CD4-positive, alpha-beta T cell treated with Interleukin-15 for 4 hours (primary cell): Measurements from ENCODE around the gene INS.
"Not testable (repeated sequence)": the region's sequence is repeated elsewhere in the genome, so short reads cannot be mapped to it uniquely, and the experiment has no call there.

Experiments used
- DNase-seq: peaks from one replicate; pipeline ENCODE4 v3.0.0-alpha.2; 2020; ENCODE audit warnings: low spot score

Gene INS

DNA sequence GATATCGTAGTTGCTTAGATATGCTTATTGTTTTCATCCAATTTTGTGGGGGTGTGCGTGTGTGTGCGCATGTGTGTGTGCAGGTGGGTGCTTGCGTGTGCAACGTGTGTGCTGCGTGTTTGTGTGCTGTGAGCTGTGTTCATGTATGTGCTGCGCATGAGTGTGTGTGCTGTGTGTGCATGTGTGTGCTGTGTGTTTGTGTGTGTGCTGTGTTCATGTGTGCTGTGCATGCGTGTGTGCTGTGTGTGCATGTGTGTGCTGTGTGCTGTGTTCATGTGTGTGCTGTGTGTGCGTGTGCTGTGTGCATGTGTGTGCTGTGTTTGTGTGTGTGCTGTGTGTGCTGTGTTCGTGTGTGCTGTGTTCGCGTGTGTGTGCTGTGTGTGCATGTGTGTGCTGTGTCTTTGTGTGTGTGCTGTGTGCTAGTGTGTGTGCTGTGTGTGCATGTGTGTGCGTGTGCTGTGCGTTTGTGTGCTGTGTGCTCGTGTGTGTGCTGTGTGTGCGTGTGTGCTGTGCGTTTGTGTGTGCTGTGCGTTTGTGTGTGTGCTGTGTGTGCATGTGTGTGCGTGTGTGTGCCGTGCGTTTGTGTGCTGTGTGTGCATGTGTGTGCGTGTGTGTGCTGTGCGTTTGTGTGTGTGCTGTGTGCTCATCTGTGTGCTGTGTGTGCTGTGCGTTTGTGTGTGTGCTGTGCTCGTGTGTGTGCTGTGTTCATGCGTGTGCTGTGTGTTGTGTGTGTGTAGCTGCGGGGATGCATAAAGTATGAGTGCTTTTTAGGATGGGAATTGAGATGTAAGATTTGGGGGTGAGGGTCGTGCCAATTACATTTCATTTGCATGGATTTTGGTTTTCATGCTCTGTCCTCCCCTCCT, 29.4 kb downstream of the INS start:
- DNase-seq = no peak

GRCh38 chr11:2130881-2131352, 30.1 kb downstream of the INS start:
- no peak for DNase-seq

DNA sequence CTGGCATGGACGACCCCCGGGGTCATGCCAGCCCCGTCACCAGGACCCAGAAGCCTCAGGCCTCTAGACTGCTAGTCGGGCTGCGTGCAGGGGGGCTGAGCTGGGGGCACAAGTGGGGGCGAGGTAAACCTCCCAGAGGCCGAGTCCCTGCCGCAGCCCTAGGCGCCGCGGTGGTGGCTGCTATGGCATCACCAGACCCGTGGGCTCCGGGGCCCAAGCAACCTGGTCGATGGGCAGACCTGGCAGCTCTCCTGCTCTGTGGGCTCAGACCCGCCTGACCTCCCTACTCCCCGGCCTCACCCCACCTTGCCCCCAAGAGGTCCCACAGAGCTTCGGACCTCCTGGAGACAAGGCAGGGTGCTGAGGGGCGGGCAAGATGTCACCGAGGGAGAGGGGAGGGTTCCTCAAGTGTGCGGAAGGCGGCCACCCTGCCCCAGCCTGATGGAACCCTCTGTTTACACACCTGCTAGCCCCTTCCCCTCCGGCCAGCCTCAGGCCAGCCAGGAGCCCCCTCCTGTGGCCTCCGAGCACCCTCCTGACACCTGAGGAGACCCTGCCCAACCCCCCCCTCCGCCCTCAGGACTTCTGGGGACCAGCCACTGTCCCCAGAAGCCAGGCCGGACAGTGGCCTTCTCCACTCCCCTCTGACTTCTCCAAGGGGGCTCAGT, 31.2 kb downstream of the INS start:
- no peak for DNase-seq

DNA sequence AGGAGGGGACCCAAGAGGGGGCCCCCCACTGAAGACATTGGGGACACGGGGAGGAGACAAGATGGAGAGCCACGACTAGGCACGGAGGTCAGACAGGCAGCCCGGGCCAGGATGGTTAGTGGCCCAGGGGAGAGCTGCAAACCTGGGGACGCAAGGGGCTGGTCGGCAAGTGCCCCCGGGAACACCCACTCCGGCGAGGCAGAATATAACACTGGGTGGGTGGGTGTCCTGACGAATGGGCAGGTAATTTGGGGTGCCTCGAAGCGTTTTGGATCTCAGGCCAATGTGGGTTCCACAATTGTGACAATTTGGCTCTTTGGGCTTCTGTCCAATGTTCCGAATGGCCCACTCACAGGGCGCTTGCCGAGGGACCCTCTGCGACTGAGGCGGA, 31.7 kb downstream of the INS start:
- DNase-seq = no peak

DNA sequence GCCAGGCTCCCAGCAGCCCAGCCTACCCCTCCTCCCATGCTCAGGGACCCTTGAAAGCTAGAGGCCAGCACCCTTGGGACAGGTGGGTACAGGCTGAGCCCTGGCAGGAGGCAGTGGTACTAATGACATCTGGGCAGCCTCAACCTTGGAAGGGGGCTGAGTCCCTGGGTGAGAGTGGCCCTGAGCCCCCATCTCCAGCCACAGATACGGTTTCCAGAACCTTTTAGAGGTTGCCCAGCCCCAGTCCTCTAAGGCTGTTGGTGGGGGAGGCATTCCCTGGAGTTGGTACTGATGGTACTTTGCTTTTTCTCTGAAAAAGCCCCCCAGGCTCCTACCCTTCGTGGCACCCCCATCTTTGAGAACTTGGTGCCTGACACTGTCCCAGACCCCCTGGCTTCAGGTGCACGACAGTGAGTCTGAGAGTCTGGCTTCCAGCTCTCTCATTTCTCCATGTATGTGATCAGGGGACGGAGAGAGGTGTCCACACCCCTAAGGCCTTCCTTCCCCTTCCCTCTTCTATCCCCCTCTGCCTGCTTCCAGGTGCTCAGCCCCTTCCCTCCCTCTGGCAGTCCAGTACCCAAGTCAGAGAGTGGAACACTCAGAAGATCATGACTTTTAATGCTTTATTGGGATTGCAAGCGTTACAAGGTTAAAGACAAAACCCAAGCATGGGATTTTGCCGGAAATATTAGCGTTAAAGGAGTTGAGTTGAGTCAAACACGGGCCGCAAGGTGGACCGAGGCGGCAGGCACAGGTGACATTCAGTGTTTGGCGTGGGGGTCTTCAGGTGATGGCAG, 32.3 kb downstream of the INS start:
- DNase-seq = no peak

DNA sequence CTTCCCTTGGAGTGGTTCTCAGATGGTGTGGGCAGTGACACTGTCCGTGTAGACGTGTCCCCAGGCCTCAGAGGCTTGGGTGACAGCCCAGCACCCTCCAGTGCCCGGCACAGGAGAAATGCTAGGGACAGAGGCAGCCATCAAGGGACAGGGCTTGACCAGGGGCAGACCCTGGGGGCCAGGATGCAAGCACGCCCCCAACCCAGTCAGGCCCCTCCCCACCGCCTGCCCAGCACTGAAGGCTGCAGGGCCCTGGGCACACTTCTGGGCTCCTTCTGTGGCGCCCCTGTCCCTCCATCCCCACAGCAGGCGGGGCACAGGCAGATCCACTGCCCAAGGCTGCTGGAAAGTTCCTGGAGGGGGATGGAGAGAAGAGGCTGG, 32.9 kb downstream of the INS start:
- DNase-seq = no peak

GRCh38 chr11:2127482-2128129, 33.4 kb downstream of the INS start:
- no peak for DNase-seq

DNA sequence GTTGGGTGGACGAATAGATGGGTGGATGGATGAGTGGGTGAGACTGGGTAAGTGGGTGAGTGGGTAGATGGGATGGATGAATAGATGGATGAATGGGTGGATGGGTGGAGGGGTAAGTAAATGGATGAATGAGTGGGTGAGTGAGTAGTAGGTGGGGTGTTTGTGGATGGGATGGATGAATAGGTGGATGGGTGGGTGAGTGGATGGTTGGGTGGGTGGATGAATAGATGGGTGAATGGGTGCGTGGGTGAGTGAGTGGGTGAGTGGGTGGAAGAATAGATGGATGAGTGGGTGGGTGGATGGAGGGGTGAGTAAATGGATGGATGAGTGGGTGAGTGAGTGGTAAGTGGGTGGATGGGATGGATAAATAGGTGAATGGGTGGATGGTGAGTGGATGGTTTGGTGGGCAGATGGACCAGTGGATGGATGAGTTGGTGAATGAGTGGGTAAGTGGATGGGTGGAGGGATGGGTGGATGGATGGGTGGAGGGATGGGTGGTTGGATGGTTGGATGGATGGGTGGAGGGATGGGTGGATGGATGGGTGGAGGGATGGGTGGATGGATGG, 34.4 kb downstream of the INS start:
- no peak for DNase-seq

GRCh38 chr11:2124736-2125484, 36.1 kb downstream of the INS start:
- DNase-seq = not testable (repeated sequence)

DNA sequence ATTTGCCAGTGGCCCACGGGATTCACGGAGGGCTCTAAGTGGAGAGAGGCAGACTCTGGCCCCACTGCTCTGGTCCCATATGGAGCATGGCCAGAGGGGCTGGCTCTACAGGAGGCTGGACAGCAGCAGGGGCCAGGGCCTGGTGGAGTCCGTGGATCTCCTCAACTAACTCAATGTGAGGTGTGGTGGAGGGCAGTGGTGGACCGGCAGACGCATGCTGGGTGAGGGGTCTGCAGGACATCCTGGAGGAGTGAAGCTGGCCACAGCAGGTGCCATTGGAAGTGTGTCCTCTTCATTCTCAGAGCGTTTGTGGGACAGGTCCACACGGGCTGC, 37.4 kb downstream of the INS start:
- DNase-seq = no peak

- no peak for DNase-seq
Measured at GRCh38 chr11:2122907-2123627, 37.9 kb downstream of the INS start.

- DNase-seq = no peak
Measured at GRCh38 chr11:2122222-2122906, 38.6 kb downstream of the INS start.

- DNase-seq = no peak
Measured at GRCh38 chr11:2121227-2122130, 39.5 kb downstream of the INS start.

GRCh38 chr11:2120359-2121100, 40.5 kb downstream of the INS start:
- DNase-seq = no peak

- no peak for DNase-seq
Measured at GRCh38 chr11:2118677-2119076, 42.3 kb downstream of the INS start.

DNA sequence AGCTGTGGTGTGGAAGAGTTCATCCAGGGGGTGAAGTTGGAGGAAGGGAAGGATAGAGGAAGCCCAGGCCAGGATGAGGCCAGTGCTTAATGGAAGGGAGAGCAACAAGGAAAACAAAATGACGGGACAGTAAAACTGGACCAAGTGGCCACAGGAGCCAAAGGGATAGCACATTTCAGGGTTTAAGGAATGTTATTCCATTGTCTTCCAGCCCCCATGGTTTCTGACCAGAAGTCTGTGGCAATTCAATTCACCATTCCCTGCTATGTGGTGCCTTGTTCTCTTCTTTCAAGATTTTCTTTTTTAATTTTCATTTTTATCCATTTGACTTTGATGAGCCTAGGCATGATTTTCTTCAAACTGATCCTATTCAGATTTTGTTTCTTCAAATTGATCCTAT, 44.3 kb downstream of the INS start:
- DNase-seq = no peak

- no peak for DNase-seq
Measured at GRCh38 chr11:2115308-2115707, 45.7 kb downstream of the INS start.
